ENCODE data around the gene USP10. TPM values are rescaled to one million over a fixed set of nuclear protein-coding genes. Genes with fewer than 3 reads are reported as not detected.

The USP10 gene
- total RNA-seq, 1 experiment from 2014 or later = 203 TPM

GRCh38 chr16:84700446-84701300 is 873 bp downstream of the USP10 start:
- no CpG with 5 or more reads among the region's 28 CpGs for WGBS (ENCODE audit: extremely low coverage, insufficient read length, low lambda C conversion rate)

More at GRCh38 chr16:84700446-84701300, 873 bp downstream of the USP10 start:
- H3K27ac ChIP-seq (ENCODE audit: insufficient read length, low read depth, low read length) = no peak overlapping the region
- no peak overlapping the region for H4K91ac ChIP-seq (ENCODE audit: insufficient read length, low read depth, low read length)
- H2AK5ac ChIP-seq (ENCODE audit: insufficient read length, low read length) = no peak overlapping the region
- H3T11ph ChIP-seq (ENCODE audit: low read length) = no peak overlapping the region
- no peak overlapping the region for H2BK20ac ChIP-seq (ENCODE audit: low read depth, low read length, poor library complexity, severe bottlenecking)
- H2BK15ac ChIP-seq (ENCODE audit: low read depth, low read length) = no peak overlapping the region
- peaks cover 2% of the 10 kb centered on the region for H3K79me1 ChIP-seq (ENCODE audit: insufficient read depth, low read depth, low read length, poor library complexity, severe bottlenecking)
- H3K79me2 ChIP-seq (ENCODE audit: insufficient read depth, low read length) = peaks cover 42% of the 10 kb centered on the region
- no peak overlapping the region for H3K14ac ChIP-seq (ENCODE audit: insufficient read depth, low read length)
- H3K23ac ChIP-seq (ENCODE audit: insufficient read length, low read depth, low read length) = no peak overlapping the region
- no peak overlapping the region for H3K18ac ChIP-seq (ENCODE audit: insufficient read length, low read depth, low read length)
- peaks cover 8% of the 10 kb centered on the region for H3K23me2 ChIP-seq (ENCODE audit: insufficient read length, low read depth, low read length, poor library complexity, severe bottlenecking)
- H3K4me1 ChIP-seq (ENCODE audit: insufficient read depth, low read length) = no peaks in the 10 kb centered on the region
- H2AFZ ChIP-seq (ENCODE audit: low read length) = no peak overlapping the region
- Mint-ChIP-seq H3K4me1 (peaks cover 39 to 43% of the 10 kb centered on the region in 2 experiments), H3K27ac (peak overlapping the region; percentile 85 to 97 (median 92)), H3K27me3 (ENCODE audit: low read depth) (no peaks in the 10 kb centered on the region), H3K4me3 (peak overlapping the region; percentile 97 to 99), H3K9me3 (peaks cover 0 to 5% of the 10 kb centered on the region in 2 experiments; a peak in 3 of 5 replicates), H3K36me3 (ENCODE audit: insufficient read depth in 1 of 3, low read depth in 3 of 3) (peaks cover 2 to 6% (median 4%) of the 10 kb centered on the region in 3 experiments; a peak in 5 of 7 replicates)
- no peaks in the 10 kb centered on the region for H3K27me3 ChIP-seq (ENCODE audit: insufficient read depth, low read length)
- no peaks in the 10 kb centered on the region for H4K20me1 ChIP-seq (ENCODE audit: control insufficient read depth, insufficient read depth, insufficient read length)
- no peak overlapping the region for H2BK12ac ChIP-seq (ENCODE audit: insufficient read length, low read depth, low read length)
- no peak for TF ChIP-seq CTCF (conservative IDR thresholded peaks at IDR 0.05)
- no peaks in the 10 kb centered on the region for H3K9me3 ChIP-seq (ENCODE audit: control insufficient read depth, low read depth, low read length)
- H2BK5ac ChIP-seq (ENCODE audit: insufficient read length, low read length) = no peak overlapping the region
- no peak overlapping the region for H4K5ac ChIP-seq (ENCODE audit: insufficient read length, low read depth, low read length)
- DNase-seq = no peak
- H2BK120ac ChIP-seq (ENCODE audit: low read depth, low read length, poor library complexity, severe bottlenecking) = no peak overlapping the region
- no peak overlapping the region for H4K8ac ChIP-seq (replicated peaks; ENCODE audit: insufficient read length, low read depth, low read length)
- H3K4ac ChIP-seq (ENCODE audit: low read depth, low read length) = no peak overlapping the region
- peak overlapping the region; percentile 86 for H3K4me2 ChIP-seq (ENCODE audit: insufficient read depth, insufficient read length, low read length)
- no peak overlapping the region for H3K56ac ChIP-seq (ENCODE audit: insufficient read length, low read depth, low read length)
- peak overlapping the region; percentile 67 for H3K9ac ChIP-seq (ENCODE audit: extremely low read depth, insufficient read length, low read length)

All from H9 (cell line).